ENCODE data around the gene PIK3R3.

The PIK3R3 gene

GRCh38 chr1:46132529-46133180, at the start of gene PIK3R3:
TSS of gene PIK3R3 (minus strand) at chr1:46132629. CDS start at chr1:46131952, 677 bp downstream.
- peak; percentile 81 to 84 for DNase-seq (ENCODE audit: low read depth in 2 of 2)

- no peak for DNase-seq (ENCODE audit: low read depth in 2 of 2)
These were observed 49.2 kb upstream of the PIK3R3 start for GRCh38 chr1:46181343-46182260.

GRCh38 chr1:46180082-46180616, 47.7 kb upstream of the PIK3R3 start:
- DNase-seq (ENCODE audit: low read depth in 2 of 2), result no peak

GRCh38 chr1:46179138-46180081, 47.0 kb upstream of the PIK3R3 start:
- peak; percentile 18 to 54 for DNase-seq (ENCODE audit: low read depth in 2 of 2)

- no peak for DNase-seq (ENCODE audit: low read depth in 2 of 2)
These were observed 43.9 kb upstream of the PIK3R3 start, which contains the start of gene P3R3URF for GRCh38 chr1:46176211-46176865. TSS of gene P3R3URF (minus strand) at chr1:46176488. CDS start at chr1:46176471, 17 bp downstream.

GRCh38 chr1:46175243-46175642, 42.8 kb upstream of the PIK3R3 start:
- DNase-seq (ENCODE audit: low read depth in 2 of 2), result no peak

GRCh38 chr1:46174448-46175231, 42.2 kb upstream of the PIK3R3 start, which contains the start of gene TSPAN1:
TSS of gene TSPAN1 (plus strand) at chr1:46175087. CDS start at chr1:46181108, 6,021 bp downstream.
- no peak for DNase-seq (ENCODE audit: low read depth in 2 of 2)

- no peak for DNase-seq (ENCODE audit: low read depth in 2 of 2)
These were observed 41.0 kb upstream of the PIK3R3 start for GRCh38 chr1:46173361-46173856.

GRCh38 chr1:46172321-46172720, 39.9 kb upstream of the PIK3R3 start:
- no peak for DNase-seq (ENCODE audit: low read depth in 2 of 2)

- no peak for DNase-seq (ENCODE audit: low read depth in 2 of 2)
These were observed 39.4 kb upstream of the PIK3R3 start for GRCh38 chr1:46171871-46172270.

GRCh38 chr1:46171351-46171750, 38.9 kb upstream of the PIK3R3 start:
- DNase-seq (ENCODE audit: low read depth in 2 of 2), result no peak

GRCh38 chr1:46169811-46170454, 37.5 kb upstream of the PIK3R3 start:
- DNase-seq (ENCODE audit: low read depth in 2 of 2), result no peak

- no peak for DNase-seq (ENCODE audit: low read depth in 2 of 2)
These were observed 36.0 kb upstream of the PIK3R3 start for GRCh38 chr1:46168477-46168876.

- DNase-seq (ENCODE audit: low read depth in 2 of 2), result no peak
These were observed 34.4 kb upstream of the PIK3R3 start for GRCh38 chr1:46166521-46167462.

- DNase-seq (ENCODE audit: low read depth in 2 of 2), result no peak
These were observed 27.8 kb upstream of the PIK3R3 start for GRCh38 chr1:46160212-46160611.

GRCh38 chr1:46159516-46159915, 27.1 kb upstream of the PIK3R3 start:
- no peak for DNase-seq (ENCODE audit: low read depth in 2 of 2)

- DNase-seq (ENCODE audit: low read depth in 2 of 2), result no peak
These were observed 26.2 kb upstream of the PIK3R3 start for GRCh38 chr1:46158312-46159281.

All from stimulated activated CD8-positive, alpha-beta memory T cell treated with anti-CD3 and anti-CD28 coated beads, Interleukin-2, amount 100 ng/mL, for 48 hours (primary cell).